AG09309 (cell line): ENCODE measurements around the gene SLC30A7.
A peak's percentile ranks its signal among the peaks of the same experiment; 100 is the strongest.
"Not testable (repeated sequence)": the region's sequence is repeated elsewhere in the genome, so short reads cannot be mapped to it uniquely, and the experiment has no call there.

Experiments
- DNase-seq: peaks from one replicate; pipeline ENCODE4 v3.0.0-alpha.2; 2010; ENCODE audit warnings: low read depth
- H3K4me3 ChIP-seq: 2 replicates; pipeline ENCODE4 v1.5.1; 2011; ENCODE audit warnings: mild to moderate bottlenecking, low read depth, low read length, moderate library complexity; ENCODE audit not compliant: control insufficient read depth
- TF ChIP-seq, protein P1 (sequence below): IDR thresholded peaks from 2 replicates; pipeline ENCODE4 v1.5.1; 2011; ENCODE audit warnings: mild to moderate bottlenecking, low read depth, low read length, inconsistent platforms; ENCODE audit not compliant: insufficient read depth, control insufficient read depth; ENCODE audit errors: missing control alignments

SLC30A7 gene, protein sequence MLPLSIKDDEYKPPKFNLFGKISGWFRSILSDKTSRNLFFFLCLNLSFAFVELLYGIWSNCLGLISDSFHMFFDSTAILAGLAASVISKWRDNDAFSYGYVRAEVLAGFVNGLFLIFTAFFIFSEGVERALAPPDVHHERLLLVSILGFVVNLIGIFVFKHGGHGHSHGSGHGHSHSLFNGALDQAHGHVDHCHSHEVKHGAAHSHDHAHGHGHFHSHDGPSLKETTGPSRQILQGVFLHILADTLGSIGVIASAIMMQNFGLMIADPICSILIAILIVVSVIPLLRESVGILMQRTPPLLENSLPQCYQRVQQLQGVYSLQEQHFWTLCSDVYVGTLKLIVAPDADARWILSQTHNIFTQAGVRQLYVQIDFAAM

DNA sequence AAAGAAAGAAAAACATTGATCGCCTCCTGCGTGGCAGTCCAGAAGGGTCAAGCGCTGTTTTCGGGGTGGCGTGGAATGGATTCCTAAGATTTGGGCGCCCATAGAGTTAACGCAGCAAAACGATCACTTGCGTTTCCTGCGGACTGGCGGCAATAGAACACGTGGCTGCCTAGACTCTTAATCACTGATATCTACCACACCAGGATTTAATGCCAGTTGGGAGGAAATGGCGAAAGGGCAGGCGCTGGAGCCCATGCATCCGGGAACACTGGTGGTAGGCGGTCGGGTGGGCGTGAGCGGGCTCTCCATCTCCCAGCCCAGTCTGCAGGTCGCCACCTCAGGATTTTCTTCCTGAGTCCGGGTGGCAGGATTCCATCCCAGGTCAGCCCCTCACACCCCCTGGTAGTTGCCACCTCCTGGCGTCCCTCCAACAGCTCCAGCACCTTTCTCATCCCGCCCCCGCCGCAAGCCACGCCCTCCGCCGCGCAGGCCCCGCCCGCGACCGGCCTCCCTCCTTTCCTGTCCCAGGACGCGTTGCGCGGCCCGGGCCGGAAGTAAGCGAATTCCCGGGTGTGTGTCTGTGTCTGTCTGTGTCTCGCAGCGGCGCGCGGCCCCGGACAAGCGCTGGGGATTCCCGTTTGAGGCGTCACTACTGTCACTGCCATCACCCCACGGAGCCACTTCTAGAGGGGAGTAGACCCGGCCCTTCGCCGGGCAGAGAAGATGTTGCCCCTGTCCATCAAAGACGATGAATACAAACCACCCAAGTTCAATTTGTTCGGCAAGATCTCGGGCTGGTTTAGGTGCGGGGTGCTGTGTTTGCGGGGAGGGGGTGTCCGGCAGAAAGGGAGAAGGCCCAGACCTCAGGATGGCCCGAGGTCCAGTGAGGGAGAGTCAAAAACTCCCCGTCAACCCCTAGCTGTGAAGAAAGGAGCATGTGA lies at the start of gene SLC30A7:
TSS of gene SLC30A7 (plus strand) at position 551 of the 941 bp plus-strand sequence. CDS start at position 724, 173 bp downstream.
- TF ChIP-seq, protein P1, sequence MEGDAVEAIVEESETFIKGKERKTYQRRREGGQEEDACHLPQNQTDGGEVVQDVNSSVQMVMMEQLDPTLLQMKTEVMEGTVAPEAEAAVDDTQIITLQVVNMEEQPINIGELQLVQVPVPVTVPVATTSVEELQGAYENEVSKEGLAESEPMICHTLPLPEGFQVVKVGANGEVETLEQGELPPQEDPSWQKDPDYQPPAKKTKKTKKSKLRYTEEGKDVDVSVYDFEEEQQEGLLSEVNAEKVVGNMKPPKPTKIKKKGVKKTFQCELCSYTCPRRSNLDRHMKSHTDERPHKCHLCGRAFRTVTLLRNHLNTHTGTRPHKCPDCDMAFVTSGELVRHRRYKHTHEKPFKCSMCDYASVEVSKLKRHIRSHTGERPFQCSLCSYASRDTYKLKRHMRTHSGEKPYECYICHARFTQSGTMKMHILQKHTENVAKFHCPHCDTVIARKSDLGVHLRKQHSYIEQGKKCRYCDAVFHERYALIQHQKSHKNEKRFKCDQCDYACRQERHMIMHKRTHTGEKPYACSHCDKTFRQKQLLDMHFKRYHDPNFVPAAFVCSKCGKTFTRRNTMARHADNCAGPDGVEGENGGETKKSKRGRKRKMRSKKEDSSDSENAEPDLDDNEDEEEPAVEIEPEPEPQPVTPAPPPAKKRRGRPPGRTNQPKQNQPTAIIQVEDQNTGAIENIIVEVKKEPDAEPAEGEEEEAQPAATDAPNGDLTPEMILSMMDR, result no peak
- peak; percentile 49 for DNase-seq
- H3K4me3 ChIP-seq, result peak within 1 kb of the TSS; percentile 100

DNA sequence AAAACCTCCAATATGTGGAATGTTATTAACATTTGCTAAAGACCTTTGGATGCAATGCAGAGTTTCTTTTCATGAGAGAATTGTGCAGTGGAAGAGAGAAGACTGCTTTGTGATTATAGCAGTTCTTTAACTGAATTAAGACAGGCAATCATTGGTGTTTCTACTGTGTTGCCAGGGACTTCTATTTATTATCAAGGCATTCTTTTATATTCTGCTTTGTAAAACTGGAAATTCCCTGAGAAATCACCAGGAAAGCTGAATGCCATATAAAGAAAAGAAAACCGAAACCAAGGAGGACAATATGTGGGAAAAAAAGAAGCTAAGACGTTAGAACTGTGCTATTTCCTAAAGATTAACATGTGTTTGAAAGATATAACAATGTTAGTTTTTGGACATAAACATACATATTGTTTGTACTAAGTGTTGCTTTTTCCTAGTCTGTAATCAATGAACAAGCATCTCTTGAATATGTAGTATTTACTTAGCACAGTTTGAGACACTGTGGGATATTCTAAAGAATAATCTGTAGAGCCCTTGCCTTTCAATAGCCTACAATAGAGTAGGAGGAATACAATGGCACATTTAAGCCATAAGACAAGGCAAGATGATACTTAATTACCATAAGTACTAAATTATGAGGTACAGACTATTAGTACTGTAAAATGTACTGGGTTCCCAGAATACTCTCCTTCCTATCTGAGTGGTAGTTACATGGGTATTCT lies 48.4 kb upstream of the SLC30A7 start:
- no peak for DNase-seq
- H3K4me3 ChIP-seq, result no peak overlapping the region
- TF ChIP-seq, protein P1, result no peak

DNA sequence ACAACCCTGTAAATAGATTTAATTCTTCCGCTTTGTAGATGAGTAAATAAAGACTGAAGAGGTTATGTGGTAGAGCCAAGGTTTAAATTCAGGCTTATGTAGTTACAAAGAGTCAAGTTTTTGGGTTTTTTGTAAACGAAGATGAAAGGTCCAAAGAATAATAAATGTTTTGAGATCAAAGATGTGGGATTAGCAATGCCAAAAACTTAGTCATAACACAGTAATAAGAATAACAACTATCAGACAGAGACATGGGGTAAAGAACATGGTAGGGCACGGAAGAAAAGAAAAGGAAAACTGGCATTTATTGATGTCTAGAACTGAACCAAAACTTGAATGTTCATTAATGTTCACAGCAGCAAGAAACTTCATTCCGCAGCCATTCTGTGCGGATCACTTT lies 44.2 kb upstream of the SLC30A7 start:
- no peak overlapping the region for H3K4me3 ChIP-seq
- TF ChIP-seq, protein P1, result no peak
- DNase-seq, result no peak

DNA sequence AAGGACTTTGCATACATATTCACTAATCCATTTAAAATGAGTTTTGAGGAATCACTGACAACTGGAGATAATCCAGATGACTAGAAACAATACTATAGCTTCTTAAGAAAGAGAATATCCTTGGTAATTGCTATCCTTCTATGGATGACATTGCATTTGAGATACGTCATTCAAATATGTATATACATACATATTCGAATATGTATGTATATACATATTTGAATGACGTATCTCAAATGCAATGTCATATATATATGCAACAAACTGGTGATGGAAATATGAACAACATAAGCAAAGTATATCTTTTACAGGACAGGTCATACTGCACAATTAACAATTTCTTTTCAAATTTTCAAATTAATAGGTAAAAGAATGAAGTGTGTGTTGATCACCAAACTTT lies 42.9 kb upstream of the SLC30A7 start:
- H3K4me3 ChIP-seq, result no peak overlapping the region
- TF ChIP-seq, protein P1, result no peak
- no peak for DNase-seq

DNA sequence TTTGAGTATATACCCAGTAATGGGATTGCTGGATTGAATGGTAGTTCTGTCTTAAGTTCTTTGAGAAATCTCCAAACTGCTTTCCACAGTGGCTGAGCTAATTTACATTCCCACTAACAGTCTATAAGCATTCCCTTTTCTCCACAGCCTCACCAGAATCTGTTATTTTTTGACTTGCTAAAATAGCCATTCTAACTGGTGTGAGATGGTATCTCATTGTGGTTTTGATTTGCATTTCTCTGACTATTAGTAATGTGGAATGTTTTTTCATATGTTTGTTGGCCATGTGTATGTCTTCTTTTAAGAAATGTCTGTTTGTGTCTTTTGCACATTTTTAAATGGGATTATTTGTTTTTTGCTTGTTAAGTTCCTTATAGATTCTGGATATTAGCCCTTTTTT lies 40.8 kb upstream of the SLC30A7 start:
- H3K4me3 ChIP-seq, DNase-seq: not testable (repeated sequence)

DNA sequence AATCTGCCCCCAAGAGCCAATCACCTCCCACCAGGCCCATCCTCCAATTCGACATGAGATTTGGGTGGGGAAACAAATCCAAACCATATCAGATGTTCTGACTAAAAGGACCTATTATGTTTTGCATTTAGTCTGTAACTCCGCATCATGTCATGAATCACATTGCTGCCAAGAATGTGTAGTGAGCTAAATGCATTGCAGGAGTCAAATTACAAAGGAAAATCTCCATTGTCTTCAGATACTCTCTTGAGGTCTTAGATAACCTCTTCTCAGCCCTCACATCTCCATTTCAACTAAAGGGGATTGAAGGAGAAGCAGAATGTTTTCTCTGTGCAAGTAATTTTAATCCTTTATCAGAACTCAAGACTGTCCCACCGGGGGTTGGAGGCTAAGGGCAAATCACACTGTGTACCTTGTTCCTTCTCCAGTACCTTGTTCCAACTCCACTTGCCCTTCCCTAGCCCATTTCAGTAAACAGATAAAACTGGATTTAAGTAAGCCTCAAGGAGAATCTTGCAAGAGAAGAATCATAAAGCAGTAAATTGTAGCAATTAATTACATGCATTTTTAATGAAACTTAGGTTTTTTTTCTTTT lies 35.4 kb upstream of the SLC30A7 start:
- TF ChIP-seq, protein P1, result no peak
- H3K4me3 ChIP-seq, result no peak overlapping the region
- no peak for DNase-seq
